SKM-1 (cell line): Measurements from ENCODE around the gene HOTAIR.

Experiments
- DNase-seq: peaks from one replicate; lab custom pipeline; 2025; ENCODE audit not compliant: unreplicated experiment; lab: John Stamatoyannopoulos, UW

HOTAIR gene

GRCh38 chr12:53974084-53975063, at the start of gene HOTAIR:
TSS of gene HOTAIR (minus strand) at chr12:53974954.
- DNase-seq, result no peak

DNA sequence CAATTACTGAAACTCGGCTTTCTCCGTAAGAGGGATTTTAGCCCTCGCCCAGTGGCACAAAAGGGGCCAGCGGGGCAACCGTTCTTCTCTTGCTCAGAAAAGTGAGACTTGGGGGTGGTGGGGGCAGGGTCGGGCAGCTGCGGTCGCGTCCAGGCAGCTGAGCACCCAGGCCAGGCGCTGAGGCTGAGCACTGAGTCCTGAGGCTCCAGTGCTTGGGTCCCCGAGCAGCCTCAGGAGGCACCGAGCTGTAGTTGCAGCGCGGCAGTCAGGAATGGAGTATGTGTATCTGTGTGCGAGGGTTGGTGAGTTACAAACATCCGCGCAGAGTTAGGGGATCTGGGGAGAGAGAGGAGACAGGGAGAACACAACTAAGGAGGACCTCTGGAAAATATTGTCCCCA, 49.4 kb upstream of the HOTAIR start:
- DNase-seq, result no peak

GRCh38 chr12:54022960-54023884, 48.5 kb upstream of the HOTAIR start:
- DNase-seq, result no peak

DNA sequence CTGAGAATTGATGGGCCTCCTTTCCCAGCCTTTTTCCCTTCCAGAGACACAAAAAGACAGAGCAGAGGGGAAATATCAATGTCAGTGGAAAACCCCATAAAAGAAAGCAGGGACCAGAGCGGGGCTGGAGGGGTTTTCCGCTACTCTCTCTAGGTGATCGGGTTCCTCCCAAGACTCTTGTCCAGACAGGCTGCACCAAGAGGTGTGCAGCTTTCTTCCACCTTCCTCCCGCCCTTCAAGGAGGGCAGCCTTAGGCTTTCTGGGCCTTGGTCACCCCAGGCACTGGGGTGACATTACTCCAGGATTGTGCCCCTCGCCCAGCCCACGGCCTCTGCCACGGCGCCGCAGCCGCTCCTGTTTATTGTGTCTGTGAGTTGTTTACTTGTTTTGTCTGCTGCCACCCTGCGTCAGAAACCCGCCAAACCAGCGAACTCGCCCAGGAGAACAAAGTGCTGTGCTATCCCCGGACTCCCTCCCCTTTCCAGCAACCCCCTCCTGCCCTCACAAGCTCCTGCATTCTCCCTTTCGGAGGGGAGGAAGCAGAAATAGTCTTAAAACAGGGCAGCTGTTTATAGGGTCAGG, 46.8 kb upstream of the HOTAIR start:
- no peak for DNase-seq

DNA sequence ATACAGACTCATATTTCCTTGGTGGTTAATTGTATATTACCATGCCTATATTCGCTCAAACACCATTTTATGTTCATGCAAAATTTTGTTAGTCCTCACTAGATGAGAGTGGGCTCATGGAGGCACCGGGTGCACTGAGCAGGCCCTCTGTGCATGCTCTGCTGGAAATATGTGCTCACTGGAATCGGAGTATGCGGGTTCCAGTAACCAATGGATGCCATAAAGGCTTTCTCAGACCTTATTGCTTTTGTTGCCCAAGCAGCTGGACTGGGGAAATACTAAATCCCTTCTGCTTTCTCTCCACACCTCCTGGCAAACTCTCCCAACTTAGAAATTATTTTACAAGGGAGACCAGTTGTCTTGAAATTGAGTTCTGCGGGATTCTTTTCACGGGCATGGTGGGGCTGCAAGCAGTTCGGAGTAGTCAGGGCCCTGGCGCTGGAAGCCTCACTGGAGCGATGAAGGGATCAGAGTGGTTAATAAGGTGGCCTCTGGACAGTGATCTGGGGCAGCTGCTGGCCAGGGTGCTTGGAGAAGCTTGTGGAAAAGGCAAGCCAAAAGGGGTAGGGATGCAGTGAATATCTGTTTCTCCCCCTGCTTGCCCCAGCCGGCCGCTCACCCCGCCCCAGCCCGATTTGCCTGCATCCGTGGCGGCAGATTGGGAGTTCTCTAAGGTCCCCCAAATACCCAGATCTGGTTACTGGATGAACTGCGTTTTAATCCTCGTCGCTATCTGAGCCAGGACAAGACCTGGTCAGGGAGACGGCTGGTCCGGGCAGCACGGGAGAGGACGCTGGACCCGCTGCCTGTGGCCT, 46.0 kb upstream of the HOTAIR start:
- no peak for DNase-seq

DNA sequence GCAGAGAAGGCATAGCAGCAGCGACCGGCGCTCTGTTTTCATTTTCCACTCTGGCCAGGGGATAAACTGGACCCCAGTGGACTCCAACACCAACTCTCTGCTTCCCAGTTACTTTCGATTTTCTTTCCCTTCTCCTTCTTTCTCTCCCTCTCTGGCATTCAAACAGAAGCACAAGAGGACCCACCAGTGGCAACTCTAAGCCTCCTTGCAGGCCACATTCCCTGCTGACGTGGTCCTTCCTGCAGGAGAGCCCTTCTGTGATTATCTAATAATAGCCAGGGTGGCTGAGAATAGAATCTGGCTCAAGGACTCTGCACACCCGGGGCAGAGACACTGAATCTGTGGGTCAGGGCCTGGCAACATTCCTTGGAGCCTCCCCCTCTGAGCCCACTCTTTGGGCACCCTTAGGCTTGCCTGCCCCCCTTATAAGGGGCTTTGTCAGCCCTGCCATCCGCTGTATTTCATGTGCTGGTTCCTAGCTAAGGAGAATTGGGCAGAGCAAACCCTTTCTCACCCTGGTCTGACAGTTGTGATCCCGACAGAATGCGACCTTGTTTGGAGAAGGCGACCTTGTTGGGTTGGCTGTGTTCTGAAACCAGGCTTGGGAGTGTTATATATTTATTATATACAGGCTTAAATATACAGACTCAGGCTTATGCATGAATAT, 45.3 kb upstream of the HOTAIR start:
- DNase-seq, result no peak

GRCh38 chr12:54019091-54019811, 44.5 kb upstream of the HOTAIR start:
- no peak for DNase-seq

GRCh38 chr12:54018468-54018984, 43.8 kb upstream of the HOTAIR start:
- DNase-seq, result no peak

- DNase-seq, result no peak
These were observed 43.2 kb upstream of the HOTAIR start for GRCh38 chr12:54017878-54018467.

- DNase-seq, result no peak
These were observed 42.5 kb upstream of the HOTAIR start for GRCh38 chr12:54017027-54017788.

DNA sequence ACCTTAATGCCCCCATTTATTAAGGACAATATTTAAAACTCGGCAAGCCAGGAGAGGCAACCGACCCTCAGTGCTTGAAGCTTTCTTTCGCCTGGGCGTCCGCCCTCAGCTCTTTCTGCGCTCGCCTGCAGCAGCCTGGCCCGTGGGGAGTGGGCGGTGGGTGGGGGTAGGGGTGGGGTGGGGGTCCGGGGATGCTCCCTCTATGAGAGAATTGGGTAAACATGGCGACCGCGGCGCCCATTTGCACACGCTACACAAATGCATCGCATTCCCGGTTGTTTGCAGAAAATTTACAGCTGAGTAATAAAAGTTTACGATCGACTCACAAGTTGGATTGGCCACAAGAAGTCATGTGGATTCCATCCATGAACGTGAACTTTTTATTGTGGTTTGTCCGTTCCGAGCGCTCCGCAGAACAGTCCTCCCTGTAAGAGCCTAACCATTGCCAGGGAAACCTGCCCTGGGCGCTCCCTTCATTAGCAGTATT, 41.8 kb upstream of the HOTAIR start:
- DNase-seq, result no peak

DNA sequence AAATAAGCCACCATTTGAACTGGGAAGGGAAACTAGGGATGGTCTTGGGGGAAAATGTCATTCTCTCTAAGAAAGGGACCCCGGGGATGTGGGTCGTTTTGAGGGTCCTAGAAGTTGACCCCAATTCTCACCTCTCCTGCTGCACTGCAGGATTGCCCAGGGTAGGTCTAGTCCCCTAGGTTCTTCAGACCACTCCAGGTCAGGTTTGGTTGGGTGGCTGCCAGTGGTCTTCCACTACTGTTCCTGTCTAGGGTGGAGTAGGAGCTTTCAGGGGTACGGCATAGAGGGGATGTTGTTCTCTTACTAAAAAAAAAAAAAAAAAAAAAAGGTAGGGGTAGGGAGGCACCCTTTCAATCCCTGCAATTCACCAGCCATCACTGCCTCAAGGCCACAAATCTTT, 41.3 kb upstream of the HOTAIR start:
- no peak for DNase-seq

DNA sequence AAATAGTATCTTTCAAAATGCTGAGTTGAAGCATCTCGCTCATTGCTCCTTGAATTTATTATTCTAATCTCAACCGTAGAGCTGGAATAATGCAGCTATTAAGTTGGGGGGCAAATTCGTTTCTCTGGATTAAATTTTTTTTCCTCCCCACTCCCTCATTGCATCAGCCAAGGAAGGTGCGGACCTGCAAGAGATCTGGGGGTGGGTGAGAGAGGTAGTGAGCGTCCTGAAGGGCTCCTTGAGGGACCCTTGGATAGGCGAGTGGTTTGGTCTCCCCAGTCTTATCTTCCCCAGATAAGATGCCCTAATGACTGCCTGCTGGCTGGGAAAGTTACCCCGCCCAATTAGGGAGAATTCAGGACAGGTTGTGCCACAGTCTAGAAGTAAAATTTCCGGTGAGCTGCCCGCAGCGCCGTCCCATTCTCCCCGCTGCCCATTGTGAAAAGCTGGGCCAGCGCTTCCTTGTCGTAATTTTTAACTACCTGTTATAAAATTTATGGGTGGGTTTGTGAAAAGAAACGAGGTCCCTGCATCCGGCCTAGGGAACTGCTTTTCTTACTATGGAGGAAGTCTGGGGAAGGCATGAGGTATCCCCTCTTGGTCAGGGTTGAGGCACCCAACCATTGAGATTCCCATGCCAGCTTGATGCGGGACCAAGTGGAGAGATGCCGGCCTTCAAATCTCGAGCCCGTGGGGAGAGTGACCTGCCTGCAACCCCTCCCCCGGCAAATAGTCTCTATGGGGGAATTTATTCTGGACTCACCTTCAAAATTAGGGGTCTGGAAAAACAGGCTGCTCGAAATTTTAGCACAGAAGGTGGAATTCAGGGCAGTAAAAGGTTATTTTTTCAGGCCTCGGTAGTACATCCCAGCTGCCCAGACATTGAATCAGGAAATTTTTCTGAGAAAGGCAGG, 40.5 kb upstream of the HOTAIR start:
- no peak for DNase-seq

- DNase-seq, result no peak
These were observed 39.7 kb upstream of the HOTAIR start for GRCh38 chr12:54014377-54015017.

DNA sequence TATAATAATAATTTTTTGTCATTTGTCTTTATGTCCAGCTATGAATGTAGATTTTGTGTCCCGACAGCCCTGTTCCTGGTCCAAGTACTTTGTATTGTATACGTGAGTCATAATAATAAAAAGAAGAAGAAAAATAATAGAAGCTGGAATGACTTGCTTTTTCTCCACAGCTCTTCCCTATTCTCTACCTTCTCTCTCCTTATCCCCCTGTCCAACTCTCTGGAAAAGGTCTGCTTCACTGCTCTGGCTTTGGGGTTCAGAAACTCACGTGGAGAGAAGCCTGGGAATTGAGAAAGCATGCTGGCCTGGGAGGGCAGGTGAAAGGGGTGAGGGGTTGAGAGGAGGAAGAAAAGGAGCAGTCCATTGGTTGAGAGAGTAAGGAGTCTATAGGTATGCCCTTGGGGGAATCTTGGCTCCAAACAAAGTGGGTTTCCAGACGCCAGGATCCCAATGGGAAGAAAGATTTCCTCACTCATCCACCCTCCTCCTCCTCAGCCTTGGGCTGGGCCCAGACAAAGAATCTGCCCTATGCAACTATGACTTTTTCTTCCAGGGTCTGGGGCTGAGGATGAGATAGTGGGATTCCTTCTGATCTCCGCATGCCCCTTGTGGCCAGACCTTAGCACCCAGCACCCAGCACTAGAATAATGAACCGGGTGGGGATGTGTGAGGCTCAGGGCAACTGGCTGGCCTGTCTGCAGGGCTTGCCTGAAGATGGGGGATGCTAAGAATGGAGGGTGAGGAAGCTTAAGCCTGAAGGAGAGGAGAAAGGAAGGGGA, 38.1 kb upstream of the HOTAIR start:
- no peak for DNase-seq
